C4-2B (cell line): Measurements from ENCODE around the gene ANTKMT.

Source experiments
- H3K27ac ChIP-seq: fragments of 450-650 bp; 2 replicates; pipeline ENCODE4 v1.5.1; 2017
- CTCF ChIP-seq: fragments of 450-650 bp; conservative IDR thresholded peaks from 2 replicates; pipeline ENCODE4 v1.5.1; 2017; ENCODE audit warnings: mild to moderate bottlenecking
- ZFX ChIP-seq: fragments of 450-650 bp; IDR thresholded peaks from 2 replicates; pipeline ENCODE4 v1.6.1; 2017

ANTKMT gene

GRCh38 chr16:769184-769784 lies 48.3 kb downstream of the ANTKMT start:
- TF ChIP-seq ZFX (no peak), CTCF (no peak)
- H3K27ac ChIP-seq, result no peak overlapping the region

GRCh38 chr16:769934-770333 lies 49.0 kb downstream of the ANTKMT start:
- TF ChIP-seq CTCF (no peak), ZFX (no peak)
- no peak overlapping the region for H3K27ac ChIP-seq

GRCh38 chr16:770411-770810 lies 49.5 kb downstream of the ANTKMT start:
- TF ChIP-seq ZFX (no peak), CTCF (no peak)
- no peak overlapping the region for H3K27ac ChIP-seq
